IPS-18a (cell line): Measurements from ENCODE around the gene TBL1XR1.

Experiments
- H3K27ac ChIP-seq: one replicate; pipeline ENCODE4 v1.5.1; 2013; ENCODE audit warnings: low read length
- H3K27me3 ChIP-seq: one replicate; pipeline ENCODE4 v1.6.1; 2013; ENCODE audit warnings: mild to moderate bottlenecking, low read length; ENCODE audit not compliant: control insufficient read depth, insufficient read depth
- H3K36me3 ChIP-seq: one replicate; pipeline ENCODE4 v1.6.1; 2013; ENCODE audit warnings: low read depth, low read length; ENCODE audit not compliant: control insufficient read depth
- H3K4me1 ChIP-seq: one replicate; pipeline ENCODE4 v1.6.1; 2013; ENCODE audit warnings: low read depth, low read length; ENCODE audit not compliant: control insufficient read depth
- H3K4me3 ChIP-seq: one replicate; pipeline ENCODE4 v1.5.1; 2013; ENCODE audit warnings: low read length
- H3K9ac ChIP-seq: one replicate; pipeline ENCODE4 v1.6.1; 2013; ENCODE audit warnings: mild to moderate bottlenecking, low read length, moderate library complexity
- H3K9me3 ChIP-seq: one replicate; pipeline ENCODE4 v1.6.1; 2013; ENCODE audit warnings: low read depth, low read length; ENCODE audit not compliant: control insufficient read depth

The TBL1XR1 gene

GRCh38 chr3:177114253-177114652 is 83.0 kb downstream of the TBL1XR1 start:
- Histone ChIP-seq H3K9me3 (no peaks in the 10 kb centered on the region), H3K36me3 (no peaks in the 10 kb centered on the region), H3K4me3 (no peak overlapping the region), H3K27me3 (no peaks in the 10 kb centered on the region), H3K27ac (no peak overlapping the region), H3K9ac (no peak overlapping the region), H3K4me1 (peaks cover 20% of the 10 kb centered on the region)

DNA sequence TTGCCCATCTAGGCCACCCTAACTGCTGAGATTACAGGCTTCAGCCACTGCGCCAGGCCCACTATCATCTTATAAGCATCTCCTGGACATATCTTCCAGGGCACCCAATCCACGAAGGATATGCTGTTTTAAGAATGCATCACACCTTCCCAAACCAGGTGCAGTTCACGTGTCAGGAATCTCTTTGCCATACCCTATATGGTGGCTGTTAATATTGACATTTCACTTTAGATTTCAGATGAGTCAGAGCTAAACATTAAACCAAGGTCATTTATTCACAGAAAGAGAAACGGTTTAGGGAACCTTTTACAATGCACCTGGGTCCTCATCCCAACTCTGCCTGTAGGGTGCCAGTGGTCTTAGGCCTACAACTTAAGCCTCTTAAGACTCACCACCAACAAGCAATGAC is 85.7 kb downstream of the TBL1XR1 start:
- peaks cover 29% of the 10 kb centered on the region for H3K4me1 ChIP-seq
- H3K27me3 ChIP-seq: no peaks in the 10 kb centered on the region
- no peaks in the 10 kb centered on the region for H3K9me3 ChIP-seq
- no peak overlapping the region for H3K4me3 ChIP-seq
- H3K36me3 ChIP-seq: no peaks in the 10 kb centered on the region
- no peak overlapping the region for H3K27ac ChIP-seq
- H3K9ac ChIP-seq: no peak overlapping the region

GRCh38 chr3:177110895-177111294 is 86.4 kb downstream of the TBL1XR1 start:
- Histone ChIP-seq H3K27ac (no peak overlapping the region), H3K27me3 (no peaks in the 10 kb centered on the region), H3K4me1 (peaks cover 35% of the 10 kb centered on the region), H3K36me3 (no peaks in the 10 kb centered on the region), H3K9ac (no peak overlapping the region), H3K9me3 (no peaks in the 10 kb centered on the region), H3K4me3 (no peak overlapping the region)

GRCh38 chr3:177110386-177110785 is 86.9 kb downstream of the TBL1XR1 start:
- H3K9me3 ChIP-seq: no peaks in the 10 kb centered on the region
- H3K9ac ChIP-seq: no peak overlapping the region
- H3K4me1 ChIP-seq: peaks cover 39% of the 10 kb centered on the region
- no peak overlapping the region for H3K4me3 ChIP-seq
- no peaks in the 10 kb centered on the region for H3K27me3 ChIP-seq
- no peak overlapping the region for H3K27ac ChIP-seq
- H3K36me3 ChIP-seq: no peaks in the 10 kb centered on the region

DNA sequence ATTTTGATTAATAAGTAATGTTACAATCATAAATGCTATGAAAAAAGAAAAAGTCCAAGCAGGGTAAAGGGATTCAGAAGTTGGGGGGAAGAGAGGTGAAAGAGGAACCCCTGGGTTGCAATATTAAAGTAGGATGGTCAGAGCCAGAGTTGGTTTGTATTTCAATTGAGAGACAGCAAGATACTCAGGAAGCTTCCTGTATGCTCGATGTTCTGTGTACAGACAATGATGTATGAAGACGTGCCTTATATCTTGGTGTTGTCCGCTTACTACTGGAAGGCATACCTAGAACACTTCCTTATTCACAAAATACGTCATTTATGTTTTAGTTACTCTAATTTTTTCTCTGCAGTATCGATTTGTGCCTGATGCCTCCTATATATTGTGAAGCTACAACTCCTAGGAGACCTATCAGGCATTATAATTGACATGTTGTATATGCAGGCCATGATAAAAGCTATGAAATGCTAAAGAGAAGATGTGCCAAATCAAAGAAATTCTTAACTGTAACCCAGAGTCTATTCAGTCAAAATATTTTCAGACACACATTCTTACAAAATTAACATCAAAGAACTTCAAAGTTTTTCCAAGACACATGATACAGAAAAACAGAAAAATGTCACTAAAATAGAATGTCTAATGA is 87.5 kb downstream of the TBL1XR1 start:
- Histone ChIP-seq H3K27ac (no peak overlapping the region), H3K36me3 (no peaks in the 10 kb centered on the region), H3K4me3 (no peak overlapping the region), H3K4me1 (peaks cover 43% of the 10 kb centered on the region), H3K9me3 (no peaks in the 10 kb centered on the region), H3K9ac (no peak overlapping the region), H3K27me3 (no peaks in the 10 kb centered on the region)

GRCh38 chr3:177108648-177109047 is 88.6 kb downstream of the TBL1XR1 start:
- no peak overlapping the region for H3K27ac ChIP-seq
- no peaks in the 10 kb centered on the region for H3K27me3 ChIP-seq
- H3K36me3 ChIP-seq: no peaks in the 10 kb centered on the region
- no peaks in the 10 kb centered on the region for H3K9me3 ChIP-seq
- H3K4me1 ChIP-seq: peaks cover 43% of the 10 kb centered on the region
- no peak overlapping the region for H3K4me3 ChIP-seq
- H3K9ac ChIP-seq: no peak overlapping the region

DNA sequence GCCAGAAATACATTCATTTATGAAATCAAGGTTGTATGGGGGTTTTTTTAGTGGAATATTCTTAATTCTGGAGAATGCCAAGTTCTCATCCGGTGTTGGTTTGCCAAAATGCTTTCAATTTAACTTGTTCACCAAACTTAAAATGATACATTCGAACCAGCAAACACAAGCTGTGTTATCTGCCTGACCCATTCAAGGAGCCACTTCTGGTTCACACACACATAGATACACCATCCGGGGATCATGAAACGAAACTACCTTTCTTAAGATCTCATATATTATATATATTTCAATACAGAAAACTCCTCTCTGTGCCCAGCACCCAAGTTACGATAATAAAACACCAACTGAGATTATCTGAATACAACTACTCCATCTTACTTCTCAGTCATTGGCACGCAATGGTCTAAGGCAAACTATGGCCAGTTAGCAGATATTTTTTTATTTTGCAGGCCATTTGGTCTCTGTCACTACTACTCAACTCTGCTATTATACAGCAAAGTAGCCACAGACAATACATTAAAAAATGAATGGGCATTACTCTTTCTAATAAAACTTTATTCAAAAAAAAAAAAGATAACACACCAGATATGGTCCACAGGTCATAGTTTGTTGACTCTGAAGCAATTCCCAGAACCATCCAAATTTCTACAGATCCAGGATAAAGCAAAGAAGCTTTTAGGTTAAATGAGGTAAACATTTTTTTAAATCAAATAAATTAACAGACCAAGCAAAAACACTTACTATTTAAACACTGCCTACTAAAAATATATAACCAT is 89.6 kb downstream of the TBL1XR1 start:
- H3K27me3 ChIP-seq: no peaks in the 10 kb centered on the region
- H3K9me3 ChIP-seq: no peaks in the 10 kb centered on the region
- H3K4me1 ChIP-seq: peaks cover 50% of the 10 kb centered on the region
- H3K9ac ChIP-seq: no peak overlapping the region
- H3K27ac ChIP-seq: no peak overlapping the region
- H3K36me3 ChIP-seq: no peaks in the 10 kb centered on the region
- H3K4me3 ChIP-seq: no peak overlapping the region

DNA sequence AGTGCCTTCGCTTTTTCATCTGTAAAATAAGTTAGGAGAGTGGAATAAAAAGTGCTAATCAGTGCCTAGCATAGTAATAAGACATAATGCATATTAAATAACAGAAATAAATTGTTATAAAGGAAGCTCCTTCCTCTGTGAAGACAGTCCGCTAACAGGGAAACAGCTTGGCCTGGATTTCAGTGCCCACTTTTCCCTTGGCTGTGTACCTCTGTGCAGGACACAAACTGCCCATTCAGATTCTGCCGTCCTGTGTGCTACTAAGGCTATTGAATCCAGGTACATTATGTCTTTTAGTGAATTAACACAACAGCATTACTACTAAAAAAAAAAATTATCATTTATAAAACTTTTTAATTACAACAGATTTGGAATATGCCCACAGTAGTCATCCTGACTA is 90.7 kb downstream of the TBL1XR1 start:
- no peaks in the 10 kb centered on the region for H3K27me3 ChIP-seq
- peaks cover 60% of the 10 kb centered on the region for H3K4me1 ChIP-seq
- no peaks in the 10 kb centered on the region for H3K9me3 ChIP-seq
- no peak overlapping the region for H3K9ac ChIP-seq
- H3K4me3 ChIP-seq: no peak overlapping the region
- H3K36me3 ChIP-seq: no peaks in the 10 kb centered on the region
- H3K27ac ChIP-seq: no peak overlapping the region

DNA sequence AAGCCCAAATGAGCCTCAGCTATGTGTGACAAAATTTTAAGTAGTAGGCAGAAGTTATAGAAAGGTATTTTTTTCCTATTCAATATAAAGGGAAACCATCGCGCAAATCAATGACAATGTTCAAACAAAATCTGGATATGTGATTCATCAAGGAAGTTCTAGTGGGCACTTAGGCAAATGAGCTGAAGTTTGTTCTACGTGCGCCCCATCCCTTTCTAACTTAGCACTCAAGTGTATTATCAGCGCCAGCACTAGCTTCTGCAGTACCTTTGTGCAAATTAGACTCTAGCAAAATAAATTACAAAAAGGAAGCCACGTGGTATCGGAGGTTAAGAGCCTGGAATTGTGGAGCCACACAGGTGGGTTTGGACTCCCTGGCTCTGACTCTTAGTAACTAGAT is 91.1 kb downstream of the TBL1XR1 start:
- Histone ChIP-seq H3K4me1 (peaks cover 63% of the 10 kb centered on the region), H3K9ac (no peak overlapping the region), H3K27ac (no peak overlapping the region), H3K4me3 (no peak overlapping the region), H3K36me3 (no peaks in the 10 kb centered on the region), H3K9me3 (no peaks in the 10 kb centered on the region), H3K27me3 (no peaks in the 10 kb centered on the region)

GRCh38 chr3:177105623-177106022 is 91.7 kb downstream of the TBL1XR1 start:
- H3K9me3 ChIP-seq: no peaks in the 10 kb centered on the region
- H3K27me3 ChIP-seq: no peaks in the 10 kb centered on the region
- no peak overlapping the region for H3K4me3 ChIP-seq
- H3K4me1 ChIP-seq: peaks cover 60% of the 10 kb centered on the region
- H3K36me3 ChIP-seq: no peaks in the 10 kb centered on the region
- H3K27ac ChIP-seq: no peak overlapping the region
- H3K9ac ChIP-seq: no peak overlapping the region

- Histone ChIP-seq H3K27ac (no peak overlapping the region), H3K36me3 (no peaks in the 10 kb centered on the region), H3K4me3 (no peak overlapping the region), H3K4me1 (peaks cover 48% of the 10 kb centered on the region), H3K27me3 (no peaks in the 10 kb centered on the region), H3K9ac (no peak overlapping the region), H3K9me3 (no peaks in the 10 kb centered on the region)
Observed at GRCh38 chr3:177104299-177104992, 92.8 kb downstream of the TBL1XR1 start.
